ENCODE measurements around the gene TNFAIP3. TPM values are rescaled to one million over a fixed set of nuclear protein-coding genes. Genes with fewer than 3 reads are reported as not detected.
"Not testable (repeated sequence)": the region's sequence is repeated elsewhere in the genome, so short reads cannot be mapped to it uniquely, and the experiment has no call there.

The TNFAIP3 gene
- total RNA-seq, 4 donors from 2014 or later = 5.9 to 7.8 (median 7.3) TPM

DNA sequence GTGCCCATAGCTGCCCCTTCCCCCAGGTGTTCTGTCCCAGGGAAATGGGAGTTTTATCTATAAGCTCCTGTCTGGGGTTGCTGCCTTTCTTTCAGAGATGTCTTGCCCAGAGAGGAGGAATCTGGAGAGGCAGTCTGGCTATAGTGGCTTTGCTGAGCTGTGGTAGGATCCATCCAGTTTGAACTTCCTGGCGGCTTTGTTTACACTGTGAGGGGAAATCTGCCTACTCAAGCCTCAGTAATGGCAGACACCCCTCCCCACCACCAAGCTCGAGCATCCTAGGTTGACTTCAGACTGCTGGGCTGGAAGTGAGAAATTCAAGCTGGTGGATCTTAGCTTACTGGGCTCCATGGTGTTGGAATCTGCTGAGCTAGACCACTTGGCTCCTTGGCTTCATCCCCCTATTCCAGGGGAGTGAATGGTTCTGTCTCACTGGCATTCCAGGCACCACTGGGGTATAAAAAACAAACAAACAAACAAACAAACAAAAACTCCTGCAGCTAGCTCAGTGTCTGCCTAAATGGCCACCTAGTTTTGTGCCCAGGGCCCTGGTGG lies 24.0 kb downstream of the TNFAIP3 start:
- 51 to 61% methylated on average over 2 of the region's 2 CpGs for WGBS, 2 donors
- DNase-seq = no peak
- H3K27ac ChIP-seq = no peak overlapping the region
- no peaks in the 10 kb centered on the region for H3K36me3 ChIP-seq
- H3K4me1 ChIP-seq = no peaks in the 10 kb centered on the region
- no peak overlapping the region for H3K4me3 ChIP-seq (replicated peaks in 1 of 3)
- no peaks in the 10 kb centered on the region for H3K9me3 ChIP-seq
- no peaks in the 10 kb centered on the region for H3K27me3 ChIP-seq
- TF ChIP-seq POLR2A (IDR thresholded peaks at IDR 0.05) = no peak
- TF ChIP-seq, protein P1, sequence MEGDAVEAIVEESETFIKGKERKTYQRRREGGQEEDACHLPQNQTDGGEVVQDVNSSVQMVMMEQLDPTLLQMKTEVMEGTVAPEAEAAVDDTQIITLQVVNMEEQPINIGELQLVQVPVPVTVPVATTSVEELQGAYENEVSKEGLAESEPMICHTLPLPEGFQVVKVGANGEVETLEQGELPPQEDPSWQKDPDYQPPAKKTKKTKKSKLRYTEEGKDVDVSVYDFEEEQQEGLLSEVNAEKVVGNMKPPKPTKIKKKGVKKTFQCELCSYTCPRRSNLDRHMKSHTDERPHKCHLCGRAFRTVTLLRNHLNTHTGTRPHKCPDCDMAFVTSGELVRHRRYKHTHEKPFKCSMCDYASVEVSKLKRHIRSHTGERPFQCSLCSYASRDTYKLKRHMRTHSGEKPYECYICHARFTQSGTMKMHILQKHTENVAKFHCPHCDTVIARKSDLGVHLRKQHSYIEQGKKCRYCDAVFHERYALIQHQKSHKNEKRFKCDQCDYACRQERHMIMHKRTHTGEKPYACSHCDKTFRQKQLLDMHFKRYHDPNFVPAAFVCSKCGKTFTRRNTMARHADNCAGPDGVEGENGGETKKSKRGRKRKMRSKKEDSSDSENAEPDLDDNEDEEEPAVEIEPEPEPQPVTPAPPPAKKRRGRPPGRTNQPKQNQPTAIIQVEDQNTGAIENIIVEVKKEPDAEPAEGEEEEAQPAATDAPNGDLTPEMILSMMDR (IDR thresholded peaks at IDR 0.05) = no peak
- intact Hi-C loops (cut with DNase I) = no loop called here

DNA sequence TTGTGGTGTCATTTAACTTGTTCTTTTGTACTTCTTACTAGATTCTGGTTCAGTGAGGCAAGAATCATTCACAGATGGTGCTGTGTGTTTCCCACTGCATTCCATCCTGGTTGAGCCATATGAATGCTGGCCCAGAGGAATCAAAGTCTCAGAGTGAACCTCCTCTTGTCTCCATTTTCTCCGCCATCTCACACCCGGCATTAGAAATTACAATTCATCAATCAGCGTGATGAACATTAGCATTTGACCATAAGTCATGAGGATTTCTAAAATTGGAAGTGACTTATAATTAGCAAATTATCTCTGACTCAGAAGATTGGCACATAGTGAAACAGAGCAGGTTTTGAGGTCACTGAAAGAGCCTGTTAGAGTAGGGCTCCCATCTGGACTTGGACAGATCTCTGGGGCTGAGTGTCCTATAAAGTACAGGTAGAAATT lies 25.2 kb downstream of the TNFAIP3 start:
- Histone ChIP-seq H3K4me1 (no peaks in the 10 kb centered on the region), H3K36me3 (no peaks in the 10 kb centered on the region), H3K4me3 (replicated peaks in 1 of 3) (no peak overlapping the region), H3K9me3 (no peaks in the 10 kb centered on the region), H3K27ac (no peak overlapping the region), H3K27me3 (no peaks in the 10 kb centered on the region)
- WGBS, 2 donors = 88 to 96% methylated on average over 3 of the region's 3 CpGs
- TF ChIP-seq POLR2A (IDR thresholded peaks at IDR 0.05) = no peak
- TF ChIP-seq, protein P1 (IDR thresholded peaks at IDR 0.05) = no peak
- intact Hi-C loops (cut with DNase I) = no loop called here
- DNase-seq = no peak

- Histone ChIP-seq H3K27me3 (no peaks in the 10 kb centered on the region), H3K4me1 (no peaks in the 10 kb centered on the region), H3K36me3 (no peaks in the 10 kb centered on the region), H3K9me3 (no peaks in the 10 kb centered on the region), H3K4me3 (replicated peaks in 1 of 3) (no peak overlapping the region), H3K27ac (no peak overlapping the region)
- intact Hi-C loops (cut with DNase I) = no loop called here
- TF ChIP-seq, protein P1 (IDR thresholded peaks at IDR 0.05) = no peak
- TF ChIP-seq POLR2A (IDR thresholded peaks at IDR 0.05) = no peak
- 89 to 93% methylated on average over 3 of the region's 3 CpGs for WGBS, 2 donors
- no peak for DNase-seq
Observed at GRCh38 chr6:137893181-137893580, 26.1 kb downstream of the TNFAIP3 start.

- TF ChIP-seq, protein P1 (IDR thresholded peaks at IDR 0.05) = no peak
- TF ChIP-seq POLR2A (IDR thresholded peaks at IDR 0.05) = no peak
- WGBS, 2 donors = 92 to 97% methylated on average over 2 of the region's 2 CpGs
- Histone ChIP-seq H3K27ac (no peak overlapping the region), H3K4me3 (replicated peaks in 1 of 3) (no peak overlapping the region), H3K9me3 (no peaks in the 10 kb centered on the region), H3K4me1 (no peaks in the 10 kb centered on the region), H3K36me3 (no peaks in the 10 kb centered on the region), H3K27me3 (no peaks in the 10 kb centered on the region)
- intact Hi-C loops (cut with DNase I) = no loop called here
- no peak for DNase-seq
Observed at GRCh38 chr6:137893726-137894125, 26.7 kb downstream of the TNFAIP3 start.

DNA sequence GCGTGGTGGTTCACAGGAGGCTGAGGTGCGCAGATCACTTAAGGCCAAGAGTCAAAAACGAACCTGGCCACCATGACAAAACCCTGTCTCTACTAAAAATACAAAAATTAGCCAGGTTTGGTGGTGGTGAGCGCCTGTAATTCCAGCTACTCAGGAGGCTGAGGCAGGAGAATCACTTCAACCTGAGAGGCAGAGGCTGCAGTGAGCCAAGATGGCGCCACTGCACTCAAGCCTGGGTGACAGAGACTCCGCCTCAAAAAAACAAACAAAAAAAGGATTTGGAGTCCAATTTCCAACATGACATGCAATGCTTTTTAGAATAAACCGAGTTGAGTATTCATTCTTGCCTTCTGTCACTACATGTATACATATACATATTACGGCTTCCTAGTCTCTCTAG lies 27.3 kb downstream of the TNFAIP3 start:
- H3K9me3 ChIP-seq; H3K27me3 ChIP-seq; H3K27ac ChIP-seq; H3K4me3 ChIP-seq (replicated peaks in 1 of 3); DNase-seq; H3K4me1 ChIP-seq; intact Hi-C loops (cut with DNase I); H3K36me3 ChIP-seq: not testable (repeated sequence)
- WGBS, 2 donors = 71% methylated on average over 8 of the region's 8 CpGs

Data from thyroid gland (tissue), 4 donors.